NCI-H1092 treated with DMSO at 0.1 percent for 48 hours (cell line): Measurements from ENCODE around the gene ZNF512B.
"Not testable (repeated sequence)": the region's sequence is repeated elsewhere in the genome, so short reads cannot be mapped to it uniquely, and the experiment has no call there.

Source experiments
- DNase-seq: peaks from one replicate; lab custom pipeline; 2025; lab: John Stamatoyannopoulos, UW

The ZNF512B gene, protein sequence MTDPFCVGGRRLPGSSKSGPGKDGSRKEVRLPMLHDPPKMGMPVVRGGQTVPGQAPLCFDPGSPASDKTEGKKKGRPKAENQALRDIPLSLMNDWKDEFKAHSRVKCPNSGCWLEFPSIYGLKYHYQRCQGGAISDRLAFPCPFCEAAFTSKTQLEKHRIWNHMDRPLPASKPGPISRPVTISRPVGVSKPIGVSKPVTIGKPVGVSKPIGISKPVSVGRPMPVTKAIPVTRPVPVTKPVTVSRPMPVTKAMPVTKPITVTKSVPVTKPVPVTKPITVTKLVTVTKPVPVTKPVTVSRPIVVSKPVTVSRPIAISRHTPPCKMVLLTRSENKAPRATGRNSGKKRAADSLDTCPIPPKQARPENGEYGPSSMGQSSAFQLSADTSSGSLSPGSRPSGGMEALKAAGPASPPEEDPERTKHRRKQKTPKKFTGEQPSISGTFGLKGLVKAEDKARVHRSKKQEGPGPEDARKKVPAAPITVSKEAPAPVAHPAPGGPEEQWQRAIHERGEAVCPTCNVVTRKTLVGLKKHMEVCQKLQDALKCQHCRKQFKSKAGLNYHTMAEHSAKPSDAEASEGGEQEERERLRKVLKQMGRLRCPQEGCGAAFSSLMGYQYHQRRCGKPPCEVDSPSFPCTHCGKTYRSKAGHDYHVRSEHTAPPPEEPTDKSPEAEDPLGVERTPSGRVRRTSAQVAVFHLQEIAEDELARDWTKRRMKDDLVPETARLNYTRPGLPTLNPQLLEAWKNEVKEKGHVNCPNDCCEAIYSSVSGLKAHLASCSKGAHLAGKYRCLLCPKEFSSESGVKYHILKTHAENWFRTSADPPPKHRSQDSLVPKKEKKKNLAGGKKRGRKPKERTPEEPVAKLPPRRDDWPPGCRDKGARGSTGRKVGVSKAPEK

DNA sequence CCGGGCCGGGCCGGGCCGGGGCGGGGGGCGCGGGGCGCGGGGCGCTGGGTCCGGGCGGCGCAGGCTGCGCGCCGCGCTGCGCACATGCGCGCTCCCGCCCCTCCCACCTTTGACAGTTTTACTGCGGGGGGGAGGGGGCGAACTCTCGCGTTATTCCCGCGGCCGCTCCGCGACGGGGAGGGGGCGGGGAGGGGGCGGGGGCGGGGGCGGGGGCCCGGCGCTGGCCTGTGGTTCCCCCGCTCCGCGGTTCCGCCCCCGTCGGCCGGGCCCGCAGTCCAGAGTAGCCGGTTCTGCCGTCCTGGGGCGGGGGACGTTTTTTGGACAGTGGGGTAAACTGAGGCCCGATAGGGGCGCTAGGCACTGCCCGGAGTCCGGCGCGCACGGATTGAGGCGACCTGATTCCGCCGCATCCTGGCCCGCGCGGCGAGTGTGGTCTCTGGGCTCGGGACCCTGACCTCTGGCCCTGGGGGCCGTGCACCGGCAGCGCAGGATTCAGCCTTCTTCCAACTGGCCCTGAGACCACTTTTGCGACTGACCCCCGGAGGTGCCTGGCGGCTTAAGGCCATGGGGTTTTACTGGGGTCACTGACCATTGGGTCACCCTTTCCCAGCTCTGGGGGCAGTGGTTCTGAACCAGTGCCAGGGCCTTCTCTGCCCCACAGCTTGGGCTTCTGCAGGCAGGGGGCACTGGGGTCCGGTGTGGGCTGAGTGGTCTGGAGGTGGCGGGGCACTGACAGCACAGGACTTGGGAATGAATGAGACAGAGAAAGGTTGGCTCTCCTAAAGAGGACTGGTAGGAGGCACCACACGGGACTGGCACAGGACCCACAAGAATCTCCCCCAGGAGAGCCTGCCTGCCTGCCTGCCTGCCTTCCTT is at the start of gene ZNF512B:
ZNF512B (minus strand) TSS at position 93 of the 876 bp plus-strand sequence. CDS start 1,980 bp downstream, outside the sequence.
- DNase-seq: peak; percentile 54

DNA sequence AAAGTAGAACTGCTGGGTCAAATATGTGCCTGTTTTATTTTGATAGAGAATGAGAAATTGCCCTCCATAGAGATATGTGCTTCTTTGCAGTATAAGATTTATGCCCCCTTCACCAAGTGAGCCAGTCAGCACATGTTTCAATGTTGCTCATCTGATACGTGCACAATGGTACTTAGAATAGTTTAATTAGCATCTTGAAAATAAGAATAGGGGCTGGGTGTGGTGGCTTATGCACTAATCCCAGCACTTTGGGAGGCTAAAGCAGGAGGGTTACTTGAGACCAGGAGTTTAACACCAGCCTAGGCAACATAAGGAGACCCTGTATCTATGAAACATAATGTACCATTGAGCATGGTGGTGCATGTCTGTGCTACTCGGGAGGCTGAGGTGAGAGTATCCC is 45.9 kb upstream of the ZNF512B start:
- no peak for DNase-seq

- DNase-seq: not testable (repeated sequence)
Observed at GRCh38 chr20:64012385-64013154, 42.8 kb upstream of the ZNF512B start.

DNA sequence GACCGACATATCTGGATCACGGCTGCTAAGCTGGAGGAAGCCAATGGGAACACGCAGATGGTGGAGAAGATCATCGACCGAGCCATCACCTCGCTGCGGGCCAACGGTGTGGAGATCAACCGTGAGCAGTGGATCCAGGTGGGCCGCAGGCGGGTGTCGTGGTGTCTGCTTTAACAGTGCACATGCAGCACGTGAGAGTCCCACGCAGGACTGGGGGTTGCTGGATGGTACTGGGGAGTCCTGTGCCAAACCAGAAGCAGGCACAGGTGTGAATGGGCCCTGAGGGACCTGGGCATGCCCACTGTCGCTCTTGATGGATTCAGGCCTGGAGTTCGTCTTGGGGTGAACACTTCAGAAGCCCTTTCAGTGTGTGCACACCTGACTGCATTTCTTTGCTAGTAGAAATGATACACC is 41.6 kb upstream of the ZNF512B start:
- no peak for DNase-seq

- no peak for DNase-seq
Observed at GRCh38 chr20:64010711-64011237, 41.0 kb upstream of the ZNF512B start.

DNA sequence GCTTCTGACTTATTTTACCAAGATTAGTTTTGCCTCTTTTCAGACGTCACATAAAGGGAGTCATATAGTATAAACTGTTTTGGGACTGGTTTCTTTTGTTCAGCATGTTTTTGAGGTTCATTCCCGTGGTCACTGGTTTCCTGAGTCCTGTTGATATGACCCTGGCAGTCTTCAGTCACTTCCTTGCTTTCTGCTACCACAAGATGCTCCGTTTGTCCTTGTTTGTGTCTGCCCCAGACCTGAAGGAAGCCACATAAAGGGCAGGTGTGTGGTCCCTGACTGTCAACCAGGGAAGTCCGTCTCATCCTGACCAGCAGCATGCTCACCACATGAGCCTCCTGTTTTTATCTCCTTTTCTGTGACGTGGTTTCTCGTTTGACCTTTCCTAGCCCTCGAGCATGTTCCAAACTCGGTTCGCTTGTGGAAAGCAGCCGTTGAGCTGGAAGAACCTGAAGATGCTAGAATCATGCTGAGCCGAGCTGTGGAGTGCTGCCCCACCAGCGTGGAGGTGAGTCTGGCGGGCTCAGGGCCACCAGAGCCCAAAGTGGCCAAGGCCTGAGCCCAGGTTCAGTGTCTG is 40.2 kb upstream of the ZNF512B start:
- no peak for DNase-seq

GRCh38 chr20:64006902-64007301 is 37.2 kb upstream of the ZNF512B start:
- DNase-seq: no peak

DNA sequence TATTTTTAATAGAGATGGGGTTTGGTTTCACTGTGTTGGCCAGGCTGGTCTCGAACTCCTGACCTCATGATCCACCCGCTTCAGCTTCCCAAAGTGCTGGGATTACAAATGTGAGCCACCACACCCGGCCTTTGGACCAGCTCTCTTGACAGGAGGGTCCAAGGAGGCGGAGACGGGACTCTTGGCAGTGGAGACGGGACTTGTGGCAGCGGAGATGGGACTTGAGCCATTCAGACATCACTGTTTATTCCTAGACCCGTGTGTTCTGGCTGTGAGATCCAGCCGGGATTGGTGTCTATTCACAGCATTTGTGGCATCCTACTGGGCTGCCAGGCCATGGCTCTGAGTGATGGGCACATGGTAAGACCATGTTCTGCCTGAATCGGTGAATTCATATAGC is 36.8 kb upstream of the ZNF512B start:
- no peak for DNase-seq

GRCh38 chr20:64005394-64005793 is 35.7 kb upstream of the ZNF512B start:
- DNase-seq: no peak

DNA sequence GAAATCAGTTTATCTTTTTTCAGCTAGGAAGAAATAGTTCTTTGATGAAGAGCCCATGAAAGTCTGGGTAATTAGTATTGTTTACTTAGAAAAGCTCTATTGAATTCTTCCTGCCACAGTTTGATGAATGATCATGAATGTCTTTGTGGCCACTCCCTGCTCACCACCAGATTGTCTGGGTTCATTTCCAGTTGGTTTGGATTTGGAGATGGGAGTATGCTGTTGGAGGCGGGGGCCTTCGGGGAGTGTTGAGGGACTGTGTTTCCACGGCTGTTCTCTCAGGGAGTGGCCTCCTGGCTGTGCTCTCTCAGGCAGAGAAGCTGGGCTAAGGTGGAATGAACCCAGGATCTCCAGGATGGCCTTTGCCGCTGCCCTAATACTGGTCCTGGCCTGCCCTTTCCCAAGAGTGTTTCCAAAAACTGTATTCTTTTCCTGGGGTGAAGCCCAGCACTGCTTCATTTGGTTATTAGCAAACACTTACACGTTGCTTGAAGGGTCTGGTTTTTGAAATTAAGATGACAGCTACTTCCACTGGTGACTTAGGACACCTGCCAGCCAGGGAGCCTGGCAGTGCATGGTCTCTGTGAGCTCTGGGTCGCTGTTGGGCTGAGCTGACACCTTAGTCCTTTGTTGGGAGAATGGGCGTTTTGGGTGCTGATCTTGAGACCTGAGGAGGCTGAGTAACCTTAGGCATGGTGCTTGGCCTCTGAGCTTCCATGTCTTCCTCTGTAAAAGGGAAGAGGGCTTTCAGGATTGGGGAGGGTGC is 34.4 kb upstream of the ZNF512B start:
- no peak for DNase-seq

DNA sequence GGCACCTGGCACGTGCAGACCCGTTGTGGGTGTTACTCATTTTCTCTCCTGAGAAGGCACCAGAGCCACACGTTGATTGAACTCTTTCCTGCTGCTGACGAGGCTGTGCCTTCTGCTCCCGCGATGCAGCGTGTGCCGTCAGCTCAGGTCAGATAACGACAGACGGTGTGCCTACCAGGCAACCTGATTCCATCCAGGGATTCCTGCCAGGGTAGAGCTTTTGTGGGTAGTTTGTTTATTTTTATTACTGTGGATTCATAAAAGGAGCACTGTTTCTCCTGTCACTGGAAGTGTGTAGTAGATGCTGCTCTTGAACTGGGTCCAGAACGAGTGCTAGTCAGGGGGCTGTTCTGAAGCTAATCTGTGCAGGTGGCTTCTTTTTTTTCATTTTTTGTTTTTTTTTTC is 31.9 kb upstream of the ZNF512B start:
- DNase-seq: peak; percentile 88

- DNase-seq: no peak
Observed at GRCh38 chr20:64000906-64001305, 31.2 kb upstream of the ZNF512B start.

GRCh38 chr20:63982937-63983336 is 13.2 kb upstream of the ZNF512B start:
- DNase-seq: no peak

- peak; percentile 97 for DNase-seq
Observed at GRCh38 chr20:63980806-63981728, 11.3 kb upstream of the ZNF512B start, which contains the start of gene PRPF6. PRPF6 (plus strand) TSS chr20:63981132; CDS start chr20:63981246, 114 bp downstream.

- no peak for DNase-seq
Observed at GRCh38 chr20:63980317-63980805, 10.6 kb upstream of the ZNF512B start.

- DNase-seq: peak; percentile 81
Observed at GRCh38 chr20:63979557-63980316, 10.0 kb upstream of the ZNF512B start, which contains the start of gene SAMD10. SAMD10 (minus strand) TSS chr20:63979642; CDS start chr20:63979467, 175 bp downstream.

DNA sequence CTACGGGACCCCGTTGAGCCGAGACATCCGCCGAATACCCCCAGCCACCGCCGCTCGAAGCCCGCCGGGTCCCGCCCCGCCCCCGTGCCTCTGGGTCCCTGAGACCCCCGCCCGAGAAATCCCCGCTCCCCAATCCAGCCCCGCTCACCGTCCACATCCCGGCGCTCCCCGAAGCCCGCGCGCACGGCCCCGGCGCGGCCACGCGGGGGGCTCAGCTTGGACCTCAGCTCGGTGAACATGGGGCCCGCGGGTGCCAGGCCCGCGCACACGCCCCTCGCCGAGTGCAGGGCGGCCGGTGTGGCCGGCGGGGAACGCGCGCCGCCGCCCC is 9.5 kb upstream of the ZNF512B start:
- no peak for DNase-seq
